Endothelial cell (in vitro differentiated cells): Measurements from ENCODE around the gene HIVEP3. TPM values are rescaled to one million over a fixed set of nuclear protein-coding genes. Genes with fewer than 3 reads are reported as not detected.

ENCODE experiments used
- DNase-seq: peaks from one replicate; pipeline ENCODE4 v3.0.0; 2021; ENCODE audit warnings: low spot score
- H3K27ac Mint-ChIP-seq: one replicate; pipeline ENCODE4 v1.8.0; 2021; ENCODE audit warnings: mixed read lengths, inconsistent platforms; ENCODE audit not compliant: unreplicated experiment
- H3K27me3 Mint-ChIP-seq: one replicate; pipeline ENCODE4 v1.8.0; 2021; ENCODE audit warnings: mild to moderate bottlenecking, moderate library complexity, mixed read lengths, inconsistent platforms; ENCODE audit not compliant: unreplicated experiment
- H3K36me3 Mint-ChIP-seq: one replicate; pipeline ENCODE4 v1.8.0; 2021; ENCODE audit warnings: mild to moderate bottlenecking, low read depth, mixed read lengths, inconsistent platforms; ENCODE audit not compliant: unreplicated experiment
- H3K4me1 Mint-ChIP-seq: one replicate; pipeline ENCODE4 v1.8.0; 2021; ENCODE audit warnings: mild to moderate bottlenecking, mixed read lengths, inconsistent platforms; ENCODE audit not compliant: unreplicated experiment
- H3K4me3 Mint-ChIP-seq: one replicate; pipeline ENCODE4 v1.8.0; 2021; ENCODE audit warnings: mild to moderate bottlenecking, mixed read lengths, inconsistent platforms; ENCODE audit not compliant: unreplicated experiment
- H3K9me3 Mint-ChIP-seq: one replicate; pipeline ENCODE4 v1.8.0; 2021; ENCODE audit warnings: mixed read lengths, inconsistent platforms; ENCODE audit not compliant: unreplicated experiment
- CTCF ChIP-seq: fragments of 200-600 bp; sonication (generic); IDR thresholded peaks from one replicate; pipeline ENCODE4 v1.5.0; 2021; ENCODE audit warnings: antibody characterized with exemption; ENCODE audit not compliant: unreplicated experiment
- total RNA-seq: library from RNA; stranded (reverse); fragmentation: NEBNext Ultra II Directional; extraction: Animal tissue kit (Norgen Biotek cat#: 25700); gene quantifications from one replicate; pipeline ENCODE4 v1.2.1, GENCODE V29; 2021; ENCODE audit not compliant: unreplicated experiment

HIVEP3 gene
- total RNA-seq, 1 donor from 2014 or later, result 8.9 TPM

GRCh38 chr1:41627491-41628280 lies 291.0 kb downstream of the HIVEP3 start:
- no peak for DNase-seq
- no peaks in the 10 kb centered on the region for H3K9me3 Mint-ChIP-seq
- no peaks in the 10 kb centered on the region for H3K36me3 Mint-ChIP-seq
- peaks cover 2% of the 10 kb centered on the region for H3K27me3 Mint-ChIP-seq
- peaks cover 5% of the 10 kb centered on the region for H3K4me1 Mint-ChIP-seq
- TF ChIP-seq CTCF, result no peak
- no peak overlapping the region for H3K27ac Mint-ChIP-seq
- no peak overlapping the region for H3K4me3 Mint-ChIP-seq

GRCh38 chr1:41626616-41627375 lies 291.9 kb downstream of the HIVEP3 start:
- no peaks in the 10 kb centered on the region for H3K9me3 Mint-ChIP-seq
- no peak overlapping the region for H3K4me3 Mint-ChIP-seq
- H3K27me3 Mint-ChIP-seq, result peaks cover 2% of the 10 kb centered on the region
- H3K27ac Mint-ChIP-seq, result no peak overlapping the region
- H3K36me3 Mint-ChIP-seq, result no peaks in the 10 kb centered on the region
- peaks cover 5% of the 10 kb centered on the region for H3K4me1 Mint-ChIP-seq
- DNase-seq, result no peak
- TF ChIP-seq CTCF, result no peak

- peaks cover 5% of the 10 kb centered on the region for H3K4me1 Mint-ChIP-seq
- no peak overlapping the region for H3K27ac Mint-ChIP-seq
- no peak for TF ChIP-seq CTCF
- H3K36me3 Mint-ChIP-seq, result no peaks in the 10 kb centered on the region
- no peak overlapping the region for H3K4me3 Mint-ChIP-seq
- H3K9me3 Mint-ChIP-seq, result no peaks in the 10 kb centered on the region
- no peak for DNase-seq
- H3K27me3 Mint-ChIP-seq, result peaks cover 2% of the 10 kb centered on the region
Measured at GRCh38 chr1:41626146-41626545, 292.6 kb downstream of the HIVEP3 start.

GRCh38 chr1:41623736-41624135 lies 295.0 kb downstream of the HIVEP3 start:
- Mint-ChIP-seq H3K9me3 (no peaks in the 10 kb centered on the region), H3K36me3 (peaks cover 5% of the 10 kb centered on the region), H3K4me3 (no peak overlapping the region), H3K27ac (no peak overlapping the region), H3K27me3 (peaks cover 5% of the 10 kb centered on the region), H3K4me1 (peaks cover 5% of the 10 kb centered on the region)
- DNase-seq, result no peak
- no peak for TF ChIP-seq CTCF
